OCI-LY1 (cell line): ENCODE measurements around the gene RAB40A.

Source experiments
- H2AFZ ChIP-seq: fragments of 200-600 bp; sonication (generic), shearing (Covaris generic); 2 replicates; pipeline ENCODE4 v1.6.0; 2014; ENCODE audit warnings: antibody characterized with exemption, mild to moderate bottlenecking, low read length
- H3F3A ChIP-seq: fragments of 200-600 bp; sonication (generic), shearing (Covaris generic); 2 replicates; pipeline ENCODE4 v1.6.0; 2014; ENCODE audit warnings: mild to moderate bottlenecking, antibody characterized with exemption, low read length, moderate library complexity; ENCODE audit not compliant: insufficient read depth
- H3K27ac ChIP-seq: fragments of 200-600 bp; sonication (generic); 2 replicates; pipeline ENCODE4 v1.5.1; 2014; ENCODE audit warnings: low read length, mixed run types, mild to moderate bottlenecking, low read depth; ENCODE audit not compliant: poor library complexity, severe bottlenecking
- H3K27me3 ChIP-seq: fragments of 200-600 bp; sonication (generic); 2 replicates; pipeline ENCODE4 v1.6.0; 2014; ENCODE audit warnings: antibody characterized with exemption, mild to moderate bottlenecking, low read length, moderate library complexity; ENCODE audit not compliant: insufficient read depth
- H3K36me3 ChIP-seq: fragments of 200-600 bp; sonication (generic); 2 replicates; pipeline ENCODE4 v1.6.1; 2014; ENCODE audit warnings: mild to moderate bottlenecking, antibody characterized with exemption, low read length, moderate library complexity, mixed read lengths; ENCODE audit not compliant: insufficient read depth
- H3K4me1 ChIP-seq: fragments of 200-600 bp; sonication (generic); 2 replicates; pipeline ENCODE4 v1.5.1; 2014; ENCODE audit warnings: mild to moderate bottlenecking, low read length, moderate library complexity; ENCODE audit not compliant: insufficient read depth, severe bottlenecking
- H3K4me2 ChIP-seq: fragments of 200-600 bp; sonication (generic), shearing (Covaris generic); 2 replicates; pipeline ENCODE4 v1.6.1; 2014; ENCODE audit warnings: low read length
- H3K4me3 ChIP-seq: fragments of 200-600 bp; sonication (generic); 2 replicates; pipeline ENCODE4 v1.5.1; 2014; ENCODE audit warnings: low read length, low read depth, mild to moderate bottlenecking, mixed read lengths; ENCODE audit not compliant: poor library complexity, severe bottlenecking
- H3K79me2 ChIP-seq: fragments of 200-600 bp; shearing (Covaris generic); 2 replicates; pipeline ENCODE4 v1.6.1; 2016; ENCODE audit warnings: mixed run types, low read length, mixed read lengths; ENCODE audit not compliant: insufficient read depth
- H3K9ac ChIP-seq: fragments of 200-600 bp; sonication (generic), shearing (Covaris generic); 2 replicates; pipeline ENCODE4 v1.6.1; 2014; ENCODE audit warnings: mild to moderate bottlenecking, low read length, mixed read lengths
- H3K9me2 ChIP-seq: fragments of 200-600 bp; sonication (generic), shearing (Covaris generic); 2 replicates; pipeline ENCODE4 v1.6.1; 2014; ENCODE audit warnings: low read depth, mild to moderate bottlenecking, low read length, mixed read lengths
- H3K9me3 ChIP-seq: fragments of 200-600 bp; shearing (Covaris generic); 2 replicates; pipeline ENCODE4 v1.6.1; 2014; ENCODE audit warnings: low read length, mixed read lengths
- H4K20me1 ChIP-seq: fragments of 200-600 bp; sonication (generic), shearing (Covaris generic); 2 replicates; pipeline ENCODE4 v1.6.0; 2016; ENCODE audit warnings: mild to moderate bottlenecking, low read length; ENCODE audit not compliant: insufficient read depth
- CTCF ChIP-seq: fragments of 200-600 bp; sonication (generic), shearing (Covaris generic); IDR thresholded peaks from 2 replicates; pipeline ENCODE4 v1.5.1; 2017; ENCODE audit warnings: mild to moderate bottlenecking, antibody characterized with exemption, low read length, moderate library complexity, mixed read lengths
- EZH2 ChIP-seq: fragments of 200-600 bp; sonication (generic), shearing (Covaris generic); IDR thresholded peaks from 2 replicates; pipeline ENCODE4 v1.8.0; 2017; ENCODE audit warnings: borderline replicate concordance, mixed run types, mild to moderate bottlenecking, antibody characterized with exemption, low read length, moderate library complexity, mixed read lengths

RAB40A gene

GRCh38 chrX:103520386-103520785, 1.1 kb upstream of the RAB40A start:
- H3K36me3 ChIP-seq, result no peaks in the 10 kb centered on the region
- no peaks in the 10 kb centered on the region for H4K20me1 ChIP-seq
- H3K4me2 ChIP-seq, result no peak overlapping the region
- no peaks in the 10 kb centered on the region for H3K79me2 ChIP-seq
- H3K27me3 ChIP-seq, result no peaks in the 10 kb centered on the region
- no peak overlapping the region for H3K27ac ChIP-seq
- no peaks in the 10 kb centered on the region for H3K4me1 ChIP-seq
- no peak overlapping the region for H2AFZ ChIP-seq
- no peak overlapping the region for H3K9ac ChIP-seq
- TF ChIP-seq EZH2, result no peak
- no peak for TF ChIP-seq CTCF
- no peak overlapping the region for H3K4me3 ChIP-seq
- no peaks in the 10 kb centered on the region for H3K9me3 ChIP-seq
- no peaks in the 10 kb centered on the region for H3K9me2 ChIP-seq
- H3F3A ChIP-seq, result no peaks in the 10 kb centered on the region

DNA sequence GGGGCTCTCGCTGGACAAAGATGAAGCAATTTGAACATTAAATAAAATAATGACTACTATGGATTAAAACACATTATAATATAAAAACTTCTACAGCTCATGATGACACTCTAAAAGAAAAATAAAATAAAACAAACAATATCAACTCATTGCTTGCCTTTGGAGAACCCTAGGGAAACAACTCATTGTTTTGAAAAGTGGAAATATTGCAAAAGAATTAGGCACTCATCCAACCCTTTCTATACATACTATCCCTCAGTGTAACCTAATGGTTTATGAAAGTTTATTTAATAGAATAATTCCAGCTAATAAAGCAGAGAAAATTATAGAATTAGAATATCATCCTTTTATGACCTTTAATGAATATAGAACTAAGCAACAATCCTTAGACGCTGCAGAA, 718 bp downstream of the RAB40A start:
- TF ChIP-seq EZH2, result no peak
- no peak for TF ChIP-seq CTCF
- no peak overlapping the region for H3K27ac ChIP-seq

GRCh38 chrX:103517246-103517645, 2.0 kb downstream of the RAB40A start:
- Histone ChIP-seq H3K27ac (no peak overlapping the region), H3K36me3 (no peaks in the 10 kb centered on the region), H3K27me3 (no peaks in the 10 kb centered on the region), H3K9me3 (no peaks in the 10 kb centered on the region), H3K4me2 (no peak overlapping the region), H3K4me3 (no peak overlapping the region), H4K20me1 (no peaks in the 10 kb centered on the region), H3K4me1 (no peaks in the 10 kb centered on the region), H3K9ac (no peak overlapping the region), H3K9me2 (no peaks in the 10 kb centered on the region), H2AFZ (no peak overlapping the region), H3F3A (no peaks in the 10 kb centered on the region), H3K79me2 (no peaks in the 10 kb centered on the region)
- TF ChIP-seq CTCF, result no peak
- TF ChIP-seq EZH2, result no peak

More for the DNA sequence above, 718 bp downstream of the RAB40A start:
- Histone ChIP-seq H3K9ac (no peak overlapping the region), H3K4me1 (no peaks in the 10 kb centered on the region), H2AFZ (no peak overlapping the region), H3K4me3 (no peak overlapping the region), H3K79me2 (no peaks in the 10 kb centered on the region), H3K9me2 (no peaks in the 10 kb centered on the region), H3K9me3 (no peaks in the 10 kb centered on the region), H3K36me3 (no peaks in the 10 kb centered on the region), H3K4me2 (no peak overlapping the region), H3K27me3 (no peaks in the 10 kb centered on the region), H4K20me1 (no peaks in the 10 kb centered on the region), H3F3A (no peaks in the 10 kb centered on the region)
